ENCODE measurements around the gene SLC6A18.

- TF ChIP-seq CTCF (IDR thresholded peaks at IDR 0.05 in 2 of 3, conservative IDR thresholded peaks at IDR 0.05 in 1 of 3; ENCODE audit: control insufficient read depth in 2 of 3, extremely low read depth in 1 of 3, insufficient read depth in 1 of 3, low read depth in 3 of 3, low read length in 3 of 3) (no peak), POLR2A (IDR thresholded peaks at IDR 0.05; ENCODE audit: low read depth, low read length) (no peak)
Measured at GRCh38 chr5:1185038-1185627, 40.0 kb upstream of the SLC6A18 start.
